Activated gamma-delta T cell (primary cell): ENCODE results near the gene HOXA13.
A peak's percentile ranks its signal among the peaks of the same experiment; 100 is the strongest.

Source experiments
- DNase-seq: peaks from one replicate; lab custom pipeline; 2025; lab: John Stamatoyannopoulos, UW
- total RNA-seq, 2 donors: gene quantifications; one replicate each; lab custom pipeline; 2026; lab: John Stamatoyannopoulos, UW

HOXA13 gene
- 0 to 0.17 reads per million in 2 donors for total RNA-seq

DNA sequence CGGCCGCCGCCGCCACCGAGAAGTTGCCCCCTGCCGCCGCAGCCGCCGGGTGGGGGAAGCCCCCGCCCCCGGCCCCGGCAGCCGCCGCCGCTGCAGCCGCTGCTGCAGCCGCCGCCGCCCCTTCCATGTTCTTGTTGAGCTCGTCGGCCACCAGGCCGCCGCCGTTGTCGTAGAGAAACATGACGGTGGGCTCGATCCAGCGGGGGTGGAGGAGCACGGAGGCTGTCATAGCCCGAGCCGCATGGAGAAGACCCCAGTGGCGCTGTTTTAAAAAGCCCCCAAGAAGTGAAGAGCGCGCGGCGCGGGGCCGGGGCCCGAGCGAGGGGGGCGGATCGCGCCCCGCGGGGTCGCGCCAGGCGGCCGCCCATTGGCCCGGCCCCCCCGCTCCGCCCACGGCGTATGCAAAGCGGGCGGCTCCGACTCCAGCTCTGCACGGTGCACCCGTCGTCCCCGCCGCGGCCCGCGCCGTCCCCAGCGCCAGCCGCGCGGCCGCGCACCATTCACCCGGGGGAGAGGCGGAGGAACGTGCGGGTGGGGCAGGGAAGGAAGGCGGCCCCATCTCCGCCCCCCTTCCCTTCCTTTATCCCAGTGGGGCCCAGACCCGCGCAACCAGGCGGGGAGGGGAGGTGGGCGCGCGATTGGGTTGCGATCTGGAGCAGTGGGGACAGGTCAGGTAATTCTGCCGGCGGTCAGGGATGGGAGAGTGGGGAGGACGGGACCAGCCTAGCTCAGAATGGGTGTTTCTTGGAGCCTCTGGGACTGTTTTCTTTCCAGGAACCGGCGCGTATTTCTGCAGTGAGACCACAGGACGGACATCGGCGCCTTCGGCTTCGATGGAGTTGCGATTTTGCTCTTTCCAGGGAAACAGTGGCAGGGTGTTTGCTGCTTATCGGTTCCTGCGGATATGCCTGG lies at the start of gene HOXA13:
Gene HOXA13 (minus strand): TSS at position 243 of the 912 bp plus-strand sequence. CDS start 14 bp downstream, at position 229.
- peak; percentile 28 for DNase-seq

DNA sequence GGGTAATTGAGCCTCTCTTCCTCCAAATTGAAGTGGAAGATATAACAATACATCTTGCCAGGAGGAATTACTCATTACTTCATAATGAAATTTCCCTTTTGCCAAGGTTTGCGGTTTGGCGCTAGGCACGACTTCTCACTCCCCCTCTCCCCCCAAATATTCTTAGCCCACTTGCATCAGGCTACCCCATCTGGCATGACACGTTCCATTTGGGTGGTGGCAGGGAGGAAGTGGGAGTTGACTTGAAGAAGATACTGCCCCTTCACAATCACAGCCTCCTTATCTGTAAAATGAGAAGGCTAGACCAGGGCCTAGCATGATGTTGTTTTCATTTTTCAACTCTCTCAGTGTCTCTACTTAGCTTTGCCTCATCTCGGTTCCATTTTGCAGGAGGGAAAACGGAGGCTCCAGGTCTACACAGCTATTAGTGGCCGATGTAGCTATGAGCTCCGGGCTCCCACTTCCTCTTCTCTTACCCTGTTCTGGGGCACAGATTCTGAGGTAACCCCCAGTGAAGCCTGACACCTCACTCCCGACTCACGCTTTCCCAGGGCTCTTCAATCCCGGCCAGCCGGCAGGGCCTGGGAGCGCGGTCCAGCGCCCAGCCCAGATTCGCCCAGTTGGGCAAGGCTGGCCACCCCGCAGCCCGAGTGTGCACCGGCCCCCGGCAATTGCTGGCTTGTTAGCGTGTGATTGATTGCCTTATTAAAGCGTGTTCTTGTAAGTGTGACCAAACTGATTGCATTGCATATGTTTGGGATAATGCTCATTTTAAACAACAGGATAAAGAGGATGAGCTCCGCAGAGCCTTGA lies 49.2 kb upstream of the HOXA13 start:
- no peak for DNase-seq

DNA sequence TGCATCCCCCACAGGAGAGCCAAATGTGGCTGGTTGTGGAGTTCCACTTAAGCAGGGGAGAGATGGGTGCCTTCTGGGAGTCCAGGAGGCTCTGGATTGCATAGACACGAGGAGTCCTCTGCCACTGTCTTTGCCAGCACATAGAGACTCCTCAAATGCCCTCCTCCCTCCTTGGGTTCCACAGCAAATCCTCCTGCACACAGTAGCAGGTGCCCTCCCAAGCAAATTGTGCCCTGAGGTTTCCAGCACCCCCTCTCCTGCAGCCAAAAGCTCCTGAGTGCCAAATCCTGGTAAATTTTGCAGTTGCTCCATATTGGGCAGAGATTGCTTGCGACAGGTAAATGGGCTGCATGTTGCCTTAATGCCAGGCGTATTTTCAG lies 48.5 kb upstream of the HOXA13 start:
- DNase-seq: no peak

DNA sequence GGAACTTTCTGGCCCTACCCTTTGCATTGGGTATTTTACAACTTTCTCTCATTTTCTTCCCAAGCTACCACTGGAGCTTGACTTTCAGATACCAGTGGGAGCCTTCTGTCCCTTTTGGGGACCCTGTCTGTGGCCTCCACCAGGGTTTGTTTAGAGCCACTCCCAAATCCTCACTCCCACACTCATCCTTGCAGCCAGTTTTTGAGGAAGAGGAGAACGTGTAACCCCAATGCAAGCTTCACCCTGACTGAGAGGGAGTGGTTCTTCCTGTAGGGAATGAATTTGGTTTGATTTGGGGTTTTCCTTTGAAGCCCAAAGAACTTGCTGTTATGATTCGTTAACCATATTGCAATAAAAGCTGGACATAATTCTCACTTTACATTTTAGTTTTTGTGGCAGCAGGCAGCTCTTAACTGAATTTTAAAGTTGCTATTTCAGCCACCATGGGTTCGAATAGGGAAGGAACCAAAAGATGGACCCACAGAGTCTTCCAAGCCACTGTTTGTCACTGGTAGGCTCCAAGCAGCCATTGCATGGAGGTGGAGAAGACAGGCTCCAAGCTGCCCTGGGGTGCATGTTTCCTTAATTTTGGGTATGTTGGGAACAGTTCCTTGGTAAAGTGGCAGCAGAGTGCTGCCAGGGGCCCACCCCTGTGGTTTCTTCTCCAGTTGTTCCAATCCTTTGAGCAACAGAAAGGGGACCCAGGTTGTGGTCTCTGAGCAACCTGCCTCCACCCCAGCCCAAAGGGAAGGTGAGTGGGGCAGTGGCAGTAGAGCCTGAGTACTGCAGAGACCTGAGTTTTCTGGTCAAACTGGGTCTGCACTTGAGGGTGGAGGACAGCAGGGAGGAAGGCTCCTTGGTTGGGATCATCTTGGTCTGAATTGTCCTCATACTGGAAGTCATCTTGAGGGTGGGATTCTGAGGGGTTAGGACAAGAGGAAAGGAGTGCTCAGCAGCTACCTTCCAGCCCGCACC lies 47.8 kb upstream of the HOXA13 start:
- no peak for DNase-seq

DNA sequence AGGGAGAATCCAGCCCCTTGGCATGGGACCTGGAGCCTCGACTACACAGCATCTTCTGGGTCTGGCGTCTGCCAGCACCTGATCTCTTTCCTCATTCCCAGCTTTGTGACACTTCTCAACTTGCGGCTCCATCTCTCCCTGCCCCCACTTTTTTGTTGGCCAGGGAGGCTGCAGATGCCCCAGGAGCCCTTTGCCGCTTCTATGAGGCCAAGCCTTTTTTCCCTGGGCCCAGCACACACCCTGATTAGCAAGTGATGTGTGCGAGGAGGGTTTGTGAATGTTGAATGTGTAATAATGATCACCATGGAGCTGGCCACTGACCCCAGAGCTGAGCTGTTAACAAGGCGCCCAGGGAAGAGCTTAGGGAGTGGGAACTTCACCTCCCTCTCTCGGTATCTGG lies 47.1 kb upstream of the HOXA13 start:
- DNase-seq: no peak

DNA sequence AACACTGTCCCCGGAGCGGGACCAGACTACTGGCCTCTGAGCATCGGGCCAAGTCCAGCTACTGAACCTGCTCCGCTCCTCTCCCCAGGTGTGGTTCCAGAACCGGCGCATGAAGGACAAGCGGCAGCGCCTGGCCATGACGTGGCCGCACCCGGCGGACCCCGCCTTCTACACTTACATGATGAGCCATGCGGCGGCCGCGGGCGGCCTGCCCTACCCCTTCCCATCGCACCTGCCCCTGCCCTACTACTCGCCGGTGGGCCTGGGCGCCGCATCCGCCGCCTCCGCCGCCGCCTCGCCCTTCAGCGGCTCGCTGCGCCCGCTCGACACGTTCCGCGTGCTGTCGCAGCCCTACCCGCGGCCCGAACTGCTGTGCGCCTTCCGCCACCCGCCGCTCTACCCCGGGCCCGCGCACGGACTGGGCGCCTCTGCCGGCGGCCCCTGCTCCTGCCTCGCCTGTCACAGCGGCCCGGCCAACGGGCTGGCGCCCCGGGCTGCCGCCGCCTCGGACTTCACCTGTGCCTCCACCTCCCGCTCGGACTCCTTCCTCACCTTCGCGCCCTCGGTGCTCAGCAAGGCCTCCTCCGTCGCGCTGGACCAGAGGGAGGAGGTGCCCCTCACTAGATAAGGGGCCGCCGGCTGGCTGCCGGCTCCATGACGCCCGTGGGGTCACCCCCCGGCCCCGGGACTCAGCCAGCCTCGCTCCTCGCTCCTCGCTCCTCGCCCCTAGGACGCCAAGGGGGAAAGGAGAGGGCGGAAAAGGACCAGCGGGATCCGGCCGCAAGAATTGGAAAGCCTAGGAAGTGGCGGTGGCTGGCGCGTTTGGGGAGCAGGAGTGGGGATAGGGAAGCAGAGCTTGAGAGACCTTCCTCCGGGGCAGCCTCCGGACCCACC lies 46.2 kb upstream of the HOXA13 start:
- DNase-seq: no peak

DNA sequence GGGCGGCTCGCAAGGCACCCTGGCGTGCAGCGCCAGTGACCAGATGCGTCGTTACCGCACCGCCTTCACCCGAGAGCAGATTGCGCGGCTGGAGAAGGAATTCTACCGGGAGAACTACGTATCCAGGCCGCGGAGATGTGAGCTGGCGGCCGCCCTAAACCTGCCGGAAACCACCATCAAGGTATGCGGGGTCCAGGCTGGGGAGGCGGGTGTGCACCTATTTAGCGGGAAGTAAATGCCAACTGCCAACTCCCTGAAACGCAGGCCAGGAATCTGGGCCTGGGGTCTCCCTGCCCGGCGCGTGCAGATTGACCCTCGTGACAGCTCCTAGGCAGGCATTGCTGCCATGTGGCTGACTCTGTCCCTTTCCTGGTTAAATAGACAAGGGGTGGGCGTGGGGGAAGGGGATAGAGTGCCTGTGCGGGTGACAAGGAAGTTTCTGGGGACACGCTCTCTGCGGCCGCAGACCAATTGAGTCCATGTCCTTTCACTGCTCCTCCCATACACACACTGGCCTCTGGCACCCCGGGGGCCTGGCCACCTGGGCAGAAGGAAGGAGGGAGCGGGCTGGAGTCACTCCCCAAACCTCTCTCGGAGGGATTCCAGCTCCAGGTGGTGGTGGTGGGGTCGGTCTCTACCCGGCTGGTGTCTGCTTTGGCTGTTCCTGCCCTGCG lies 45.4 kb upstream of the HOXA13 start:
- no peak for DNase-seq

DNA sequence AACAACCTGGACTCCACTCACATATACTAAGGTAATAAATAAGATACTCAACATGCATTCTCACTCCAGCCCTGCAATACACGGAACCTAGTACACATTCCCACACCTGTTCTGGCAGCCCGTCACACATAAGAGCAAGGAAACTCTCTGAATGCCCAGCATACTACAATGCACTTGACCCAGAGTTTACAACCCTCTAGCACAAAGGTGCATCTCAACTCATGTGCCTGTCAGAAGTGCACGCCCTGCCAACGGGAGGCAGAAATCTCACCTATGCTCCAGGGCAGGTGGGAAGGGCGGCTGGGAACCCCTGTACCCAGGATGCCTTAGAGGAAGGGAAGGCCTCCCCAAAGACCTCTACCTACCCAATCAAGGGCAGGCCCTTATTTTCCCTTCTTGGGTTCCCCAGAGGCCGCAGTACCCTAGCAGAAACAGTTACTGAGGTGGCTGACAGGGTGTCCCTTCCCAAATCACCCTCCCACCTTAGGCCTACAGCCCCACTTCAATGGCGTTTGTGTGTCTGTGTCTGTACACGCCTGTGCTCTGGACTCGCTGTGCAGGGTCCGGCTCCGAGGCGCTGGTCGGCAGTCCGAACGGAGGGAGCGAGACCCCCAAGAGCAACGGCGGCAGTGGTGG lies 44.7 kb upstream of the HOXA13 start:
- no peak for DNase-seq

DNA sequence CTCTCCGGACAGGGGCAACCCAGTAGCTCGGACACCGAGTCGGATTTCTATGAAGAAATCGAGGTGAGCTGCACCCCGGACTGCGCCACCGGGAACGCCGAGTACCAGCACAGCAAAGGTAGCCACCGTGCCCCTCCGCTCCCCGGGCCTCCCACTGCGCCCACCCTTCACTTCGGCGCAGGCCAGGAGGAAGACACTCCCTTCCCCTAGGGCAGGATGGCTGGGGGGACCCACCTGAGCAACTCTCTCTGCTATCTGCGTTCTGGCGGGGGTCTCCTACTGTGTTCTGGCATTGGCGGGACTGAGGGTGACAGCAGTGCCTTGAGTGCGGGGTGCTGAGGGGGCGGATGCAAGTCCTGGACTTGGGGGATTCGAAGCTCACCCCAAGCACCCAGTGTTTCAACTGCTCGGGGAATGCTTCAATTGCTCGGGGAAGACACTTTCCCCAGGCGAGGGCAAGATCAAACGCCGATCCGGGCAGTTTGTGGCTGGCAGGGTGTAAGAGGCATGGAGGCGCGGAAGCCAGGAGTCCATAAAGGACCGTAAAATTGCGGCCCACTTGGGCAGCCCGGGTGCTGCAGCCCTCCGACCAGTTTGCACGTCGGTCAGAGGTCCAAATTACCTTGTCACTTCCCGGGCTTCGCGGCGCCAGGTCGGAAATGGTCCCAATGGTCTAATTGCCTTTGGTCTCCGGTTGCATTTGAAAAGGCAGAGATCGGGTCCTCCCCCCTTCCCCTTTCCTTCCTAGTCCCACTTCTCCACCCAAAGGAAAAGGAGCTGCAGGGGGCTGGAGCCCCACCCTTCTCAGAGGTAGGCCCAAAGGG lies 43.7 kb upstream of the HOXA13 start:
- DNase-seq: no peak

DNA sequence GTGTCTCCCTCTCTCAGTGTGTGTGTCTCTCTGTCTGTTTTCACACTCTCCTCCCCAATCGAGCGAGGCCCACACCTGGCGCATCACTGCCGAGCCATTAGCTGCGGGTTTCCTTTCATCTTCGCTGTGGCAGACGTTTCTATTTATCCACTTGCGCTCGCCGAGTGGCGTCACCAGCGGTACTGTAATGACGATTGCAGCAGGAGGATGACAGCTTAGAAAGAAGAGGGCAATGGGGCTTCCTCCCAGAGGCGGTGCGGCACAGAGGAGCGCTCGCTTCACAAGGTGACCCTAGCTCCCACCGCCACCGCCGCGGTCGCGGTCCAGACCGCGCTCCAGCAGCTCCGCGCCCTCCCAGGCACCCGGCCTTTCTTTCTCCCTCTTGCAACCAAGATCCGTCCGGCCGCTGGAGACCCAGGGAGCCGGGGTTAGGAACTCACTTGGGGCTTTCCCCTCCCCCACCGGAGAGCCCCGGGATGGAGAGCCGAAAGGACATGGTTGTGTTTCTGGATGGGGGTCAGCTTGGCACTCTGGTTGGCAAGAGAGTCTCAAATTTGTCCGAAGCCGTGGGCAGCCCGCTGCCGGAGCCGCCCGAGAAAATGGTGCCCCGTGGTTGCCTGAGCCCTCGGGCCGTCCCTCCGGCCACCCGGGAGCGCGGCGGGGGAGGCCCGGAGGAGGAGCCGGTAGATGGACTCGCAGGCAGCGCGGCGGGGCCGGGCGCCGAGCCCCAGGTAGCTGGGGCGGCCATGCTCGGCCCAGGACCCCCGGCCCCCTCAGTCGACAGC lies 42.9 kb upstream of the HOXA13 start, which contains the start of gene EVX1:
Gene EVX1 (plus strand): TSS at position 248 of the 785 bp plus-strand sequence. CDS start 229 bp downstream, at position 477.
- no peak for DNase-seq

DNA sequence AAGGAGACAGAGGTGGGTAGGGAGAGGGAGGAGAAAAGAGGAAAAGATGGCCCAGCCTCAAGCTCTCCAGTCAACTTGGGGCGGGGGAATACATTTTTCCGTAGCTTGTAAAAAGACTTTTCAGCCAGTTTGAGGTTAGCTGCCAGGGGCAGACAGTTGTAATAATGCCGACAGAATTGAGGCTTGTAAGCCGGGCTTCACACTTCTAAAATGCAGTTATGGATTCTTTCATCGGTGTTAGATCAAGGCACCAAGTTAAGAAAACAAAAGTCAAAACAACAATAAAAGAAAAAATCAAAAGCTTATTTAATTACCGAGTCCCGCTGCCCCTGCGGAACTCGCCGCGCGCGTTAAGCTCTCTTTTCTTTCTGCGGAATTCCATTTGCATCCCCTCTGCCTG lies 42.3 kb upstream of the HOXA13 start:
- DNase-seq: no peak

DNA sequence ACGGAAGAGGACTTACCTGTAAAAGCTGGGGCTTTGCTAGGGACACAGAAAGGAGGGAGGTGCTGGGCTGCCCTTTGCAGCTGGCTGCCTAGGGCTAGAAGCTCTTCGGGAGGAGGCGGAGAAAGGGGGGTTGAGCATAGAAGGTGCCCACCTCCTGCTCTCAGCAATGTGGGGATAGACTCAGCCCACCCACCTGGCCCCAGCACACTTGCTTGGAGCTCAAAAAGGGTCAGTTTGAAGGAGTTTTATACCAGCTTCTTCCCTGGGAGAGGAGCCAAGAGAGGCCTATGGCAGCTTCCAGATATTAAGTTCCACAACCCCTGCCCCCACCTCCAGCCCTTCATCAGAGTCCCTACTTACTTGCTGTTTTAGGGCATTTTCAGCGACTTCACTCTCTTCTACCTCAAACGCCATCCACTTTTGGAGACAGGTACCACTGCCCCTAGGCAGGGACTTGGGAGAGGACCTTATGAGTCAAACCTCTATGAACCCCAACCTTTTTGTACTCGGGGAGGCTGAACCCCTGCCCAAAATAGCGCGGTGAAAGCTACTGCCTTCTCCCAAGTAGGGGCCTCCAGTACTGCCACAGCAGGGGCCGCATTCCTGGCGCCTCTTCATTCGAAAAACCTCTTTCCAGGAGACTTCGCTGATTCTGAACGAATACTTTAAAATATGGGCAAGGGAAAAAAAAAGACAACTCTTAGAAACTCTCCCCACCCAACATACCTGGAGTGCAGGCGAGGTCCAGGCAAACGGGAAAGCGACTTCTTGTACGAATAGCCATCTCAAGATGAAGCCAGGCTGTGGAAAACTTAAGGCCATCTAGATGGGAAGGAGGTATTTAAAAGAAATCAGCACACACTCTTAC lies 41.5 kb upstream of the HOXA13 start:
- no peak for DNase-seq

DNA sequence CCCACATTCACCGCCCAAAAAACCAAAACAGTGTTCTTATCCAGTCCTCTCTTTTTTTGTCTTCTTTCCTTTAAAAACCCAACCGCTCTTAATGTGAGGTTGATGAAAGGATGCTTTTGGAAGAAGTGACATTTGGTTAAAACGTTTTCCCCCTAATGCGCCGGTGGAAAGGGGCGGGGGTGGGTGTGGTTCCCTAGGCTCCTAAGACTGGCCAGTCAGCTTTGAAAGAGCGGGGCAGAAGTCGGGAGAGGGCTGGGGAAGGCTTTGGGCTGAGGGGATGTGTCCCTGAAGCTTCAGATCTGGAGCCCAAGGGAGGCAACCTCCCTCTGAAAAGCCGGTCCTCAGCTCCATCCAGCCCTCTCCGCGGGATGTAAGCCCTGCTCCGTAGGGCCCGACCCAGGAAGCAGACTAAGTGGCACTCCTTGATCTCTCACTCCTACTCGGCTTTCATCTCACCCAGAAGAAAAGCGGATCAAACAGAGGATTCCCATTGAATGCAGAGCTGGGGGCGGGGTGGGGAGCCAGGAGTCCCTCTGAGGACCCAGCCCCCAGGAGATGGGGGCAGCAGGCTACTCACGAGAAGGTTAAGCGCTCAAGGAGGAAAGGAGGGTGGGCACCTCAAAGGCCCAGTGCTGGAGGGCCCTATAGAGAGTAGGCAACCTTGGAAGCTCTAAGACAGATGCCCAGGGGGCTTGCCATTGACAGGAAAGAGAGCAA lies 40.3 kb upstream of the HOXA13 start:
- no peak for DNase-seq

DNA sequence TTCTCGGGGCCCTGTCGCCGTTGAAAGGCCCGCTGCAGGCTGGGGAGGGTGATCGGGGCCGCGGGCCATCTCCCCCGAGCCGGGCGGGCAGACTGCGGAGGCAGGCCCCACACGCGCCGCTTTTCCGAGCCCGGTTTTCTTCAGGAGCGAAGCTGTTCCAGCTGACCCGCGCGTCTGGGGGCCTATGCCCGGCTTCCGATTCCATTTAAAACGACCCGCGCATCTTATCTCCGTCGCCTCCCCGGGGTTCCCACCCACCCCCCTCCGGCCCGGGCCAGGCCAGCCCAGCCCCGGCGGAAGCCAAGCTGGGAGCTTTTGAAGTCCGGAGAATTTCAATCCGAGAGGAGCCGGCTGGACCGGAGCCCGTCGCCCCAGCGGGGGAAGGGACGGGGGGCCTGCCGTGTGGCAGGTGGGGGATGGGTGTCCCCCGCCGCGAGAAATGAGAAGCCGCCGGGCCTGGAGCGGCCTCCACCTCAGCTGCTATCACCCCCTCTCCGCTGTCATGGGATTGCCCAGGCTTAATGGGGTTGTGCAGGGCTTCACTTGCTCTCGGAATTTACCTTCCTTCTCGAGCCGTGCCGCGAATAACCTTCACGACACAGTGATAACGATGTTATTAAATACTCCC lies 39.6 kb upstream of the HOXA13 start:
- no peak for DNase-seq

DNA sequence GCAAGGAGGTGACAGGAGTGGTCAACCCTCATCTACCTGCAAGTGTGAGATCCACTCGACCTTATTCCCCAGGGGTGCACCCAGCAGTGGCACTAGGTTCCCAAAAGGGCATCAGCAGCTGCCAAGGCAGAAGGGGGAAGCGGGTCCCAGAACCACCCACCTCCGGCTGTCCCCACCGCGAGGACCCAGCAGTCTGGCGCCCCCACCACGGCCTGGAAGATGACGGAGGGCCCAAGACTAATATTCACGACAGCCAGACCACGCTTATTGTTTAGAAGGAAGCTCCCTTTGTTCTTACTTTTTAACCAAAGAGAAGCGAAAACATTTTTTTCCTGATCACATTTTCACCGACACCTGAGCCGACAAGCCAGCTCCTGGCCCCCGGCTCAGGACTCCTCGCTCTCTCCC lies 39.1 kb upstream of the HOXA13 start:
- DNase-seq: no peak
